GM19324 (cell line): ENCODE measurements around the gene ANO1.

Experiments
- ATAC-seq: cut with Tn5 transposase; IDR thresholded peaks from one replicate; pipeline ENCODE4 v1.9.1; 2021; ENCODE audit warnings: mild to moderate bottlenecking, moderate library complexity; ENCODE audit not compliant: unreplicated experiment, low FRiP score

The ANO1 gene

GRCh38 chr11:70233034-70233433 lies 154.9 kb downstream of the ANO1 start:
- ATAC-seq = no peak

GRCh38 chr11:70233511-70233934 lies 155.4 kb downstream of the ANO1 start:
- ATAC-seq = no peak

GRCh38 chr11:70233962-70234361 lies 155.8 kb downstream of the ANO1 start:
- ATAC-seq = no peak
